HG02623 (cell line): ENCODE results near the gene MS4A18.
"Not testable (repeated sequence)": the region's sequence is repeated elsewhere in the genome, so short reads cannot be mapped to it uniquely, and the experiment has no call there.

Experiments
- ATAC-seq: cut with Tn5 transposase; IDR thresholded peaks from one replicate; pipeline ENCODE4 v1.9.1; 2021; ENCODE audit warnings: moderate library complexity; ENCODE audit not compliant: unreplicated experiment

MS4A18 gene

GRCh38 chr11:60734279-60734678 is 9.8 kb downstream of the MS4A18 start:
- ATAC-seq, result no peak

- ATAC-seq, result no peak
Measured at GRCh38 chr11:60739114-60739513, 14.6 kb downstream of the MS4A18 start.

DNA sequence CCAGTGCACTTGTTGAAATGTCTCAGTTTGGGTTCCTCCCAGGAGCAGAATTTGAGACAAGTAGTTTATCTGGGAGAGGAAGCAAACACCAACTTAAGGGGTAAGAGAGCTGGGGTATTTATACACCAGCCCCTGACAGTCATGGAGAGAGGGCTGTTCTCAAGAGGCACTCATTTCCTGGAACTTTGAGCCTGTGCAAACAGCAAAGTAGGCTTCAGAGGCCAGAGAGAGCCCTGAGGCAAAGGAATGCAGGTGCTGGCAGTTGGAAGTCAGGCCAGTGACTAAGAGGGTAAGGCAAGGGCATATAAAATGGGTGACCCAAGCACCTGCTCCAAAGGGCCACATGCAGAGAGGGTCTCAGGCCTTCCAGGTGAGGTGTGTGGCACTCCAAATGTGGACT is 16.1 kb downstream of the MS4A18 start:
- no peak for ATAC-seq

GRCh38 chr11:60741421-60741820 is 16.9 kb downstream of the MS4A18 start:
- ATAC-seq, result no peak

- ATAC-seq, result no peak
Measured at GRCh38 chr11:60743058-60743457, 18.5 kb downstream of the MS4A18 start.

GRCh38 chr11:60744114-60744513 is 19.6 kb downstream of the MS4A18 start:
- no peak for ATAC-seq

DNA sequence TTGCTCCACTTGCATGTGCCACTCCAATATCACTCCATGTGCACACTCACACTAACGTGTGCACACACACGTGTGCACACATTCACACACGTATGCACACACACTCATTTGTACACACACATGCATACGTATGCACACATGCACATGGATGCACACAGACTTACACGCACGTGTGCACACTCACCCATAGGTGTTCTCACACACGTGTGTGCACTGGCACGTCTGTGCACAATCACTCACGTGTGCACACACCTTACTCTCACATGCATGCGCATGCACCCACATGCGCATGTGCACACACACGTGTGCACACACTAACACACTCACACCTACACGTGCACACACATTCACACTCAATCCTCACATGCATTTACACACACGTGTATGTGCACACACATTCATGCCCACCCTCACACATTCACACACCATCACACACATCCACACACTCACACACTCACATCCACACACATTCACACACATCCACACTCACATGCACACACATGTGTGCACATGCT is 22.9 kb downstream of the MS4A18 start:
- no peak for ATAC-seq

- ATAC-seq, result no peak
Measured at GRCh38 chr11:60748225-60748624, 23.7 kb downstream of the MS4A18 start.

- ATAC-seq, result no peak
Measured at GRCh38 chr11:60748821-60749220, 24.3 kb downstream of the MS4A18 start.

GRCh38 chr11:60750911-60751310 is 26.4 kb downstream of the MS4A18 start:
- no peak for ATAC-seq

DNA sequence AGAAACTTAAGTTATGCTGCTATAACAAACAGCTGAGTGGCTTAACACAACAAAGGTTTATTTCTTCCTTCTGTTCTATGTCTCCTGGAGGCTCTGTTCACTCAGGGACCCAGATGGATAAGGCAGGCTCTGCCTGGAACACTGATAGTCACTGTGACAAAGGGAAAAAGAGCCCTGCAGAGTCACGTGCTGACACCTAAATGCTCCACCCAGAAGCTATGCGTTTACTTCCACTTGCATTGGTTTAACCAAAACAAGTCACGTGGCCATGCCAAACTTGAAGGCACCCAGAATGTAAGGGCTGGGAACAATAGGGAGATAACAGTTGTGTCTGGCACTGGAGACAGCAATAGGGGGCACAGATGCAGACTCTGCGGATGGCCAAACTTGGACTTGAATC is 28.8 kb downstream of the MS4A18 start:
- ATAC-seq, result no peak

DNA sequence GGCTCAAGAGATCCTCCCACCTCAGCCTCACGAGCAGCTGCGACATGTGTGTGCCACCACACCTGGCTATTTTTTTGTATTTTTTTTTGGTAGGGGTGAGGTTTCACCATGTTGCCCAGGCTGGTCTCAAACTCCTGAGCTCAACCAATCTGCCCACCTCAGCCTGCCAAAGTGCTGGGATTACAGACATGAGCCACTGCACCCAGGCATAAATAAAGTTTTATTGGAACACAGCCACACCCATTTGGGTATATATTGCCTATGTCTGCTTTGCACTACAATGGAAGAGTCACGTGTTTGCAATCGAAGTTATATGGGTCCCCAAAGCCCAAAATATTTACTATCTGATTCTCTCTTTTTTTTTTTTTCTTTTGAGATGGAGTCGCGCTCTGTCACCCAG is 30.4 kb downstream of the MS4A18 start:
- no peak for ATAC-seq

- no peak for ATAC-seq
Measured at GRCh38 chr11:60756307-60757032, 31.9 kb downstream of the MS4A18 start, which contains the start of gene MS4A15. MS4A15 (plus strand) TSS chr11:60756867; CDS start chr11:60763734, 6,867 bp downstream.

- ATAC-seq, result no peak
Measured at GRCh38 chr11:60757231-60757800, 32.8 kb downstream of the MS4A18 start.

GRCh38 chr11:60758671-60759070 is 34.2 kb downstream of the MS4A18 start:
- not testable (repeated sequence) for ATAC-seq

DNA sequence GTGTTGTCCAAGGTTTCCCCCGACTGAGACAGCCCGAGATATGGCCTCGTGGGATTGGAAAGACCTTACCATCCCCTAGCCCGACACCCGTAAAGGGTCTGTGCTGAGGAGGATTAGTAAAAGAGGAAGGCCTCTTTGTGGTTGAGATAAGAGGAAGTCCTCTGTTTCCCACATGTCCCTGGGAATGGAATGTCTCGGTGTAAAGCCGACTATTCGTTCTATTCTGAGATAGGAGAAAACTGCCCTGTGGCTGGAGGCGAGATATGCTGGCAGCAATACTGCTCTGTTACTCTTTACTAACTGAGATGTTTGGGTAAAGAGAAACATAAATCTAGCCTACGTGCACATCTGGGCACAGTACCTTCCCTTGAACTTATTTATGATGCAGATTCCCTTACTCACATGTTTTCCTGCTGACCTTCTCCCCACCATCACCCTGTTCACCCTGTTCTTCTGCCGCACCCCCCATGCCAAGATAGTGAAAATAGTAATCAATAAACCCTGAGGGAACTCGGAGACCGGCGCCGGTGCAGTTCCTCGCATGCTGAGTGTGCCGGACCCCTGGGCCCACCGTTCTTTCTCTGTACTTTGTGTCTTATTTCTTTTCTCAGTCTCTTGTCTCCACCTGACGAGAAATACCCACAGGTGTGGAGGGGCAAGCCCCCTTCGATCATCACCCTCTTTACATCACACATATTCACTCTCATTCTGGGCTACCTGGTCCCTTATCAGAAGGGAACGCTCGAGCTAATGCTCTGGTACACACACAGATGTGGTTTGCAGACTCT is 35.1 kb downstream of the MS4A18 start:
- not testable (repeated sequence) for ATAC-seq

GRCh38 chr11:60761436-60762190 is 37.1 kb downstream of the MS4A18 start:
- ATAC-seq, result no peak

DNA sequence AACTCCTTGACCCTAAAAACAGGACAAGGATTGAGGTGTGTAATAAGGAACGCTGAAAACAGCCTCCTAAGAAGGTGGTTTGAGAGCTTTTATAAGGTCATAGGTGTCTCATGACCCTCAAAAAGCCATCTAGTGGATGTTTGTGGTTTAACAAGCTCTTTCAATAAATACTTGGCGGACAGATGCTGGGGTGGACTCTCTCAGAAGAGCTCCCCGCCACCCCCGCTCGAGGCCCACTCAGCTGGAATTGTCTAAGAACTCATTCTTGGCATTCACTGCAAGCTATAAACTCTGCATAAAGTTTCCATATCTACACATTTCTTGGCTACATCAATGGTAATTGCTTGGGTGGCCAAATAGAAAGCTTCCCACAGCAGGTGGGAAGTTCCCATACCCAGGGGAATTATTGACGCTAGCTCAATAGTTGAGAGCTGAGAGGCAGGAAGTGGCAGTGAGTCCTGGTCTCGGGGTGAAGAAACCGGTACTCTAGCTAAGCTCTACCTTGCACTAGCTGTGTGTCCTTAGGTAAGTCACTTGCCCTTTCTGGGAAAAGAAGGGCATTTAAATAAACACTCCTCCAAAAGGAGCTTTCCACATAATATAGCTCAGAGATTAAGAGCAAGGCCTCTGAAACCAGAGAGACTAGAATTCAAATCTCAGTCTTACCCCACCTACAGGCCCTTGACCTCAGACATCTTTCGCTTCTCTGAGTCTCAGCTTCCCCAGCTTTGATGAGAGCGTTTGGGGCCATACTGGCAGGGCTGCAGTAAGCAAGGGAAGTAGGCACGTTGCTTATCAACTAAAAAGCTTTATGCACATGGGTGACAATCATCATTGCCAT is 38.6 kb downstream of the MS4A18 start:
- peak; percentile 57 for ATAC-seq

DNA sequence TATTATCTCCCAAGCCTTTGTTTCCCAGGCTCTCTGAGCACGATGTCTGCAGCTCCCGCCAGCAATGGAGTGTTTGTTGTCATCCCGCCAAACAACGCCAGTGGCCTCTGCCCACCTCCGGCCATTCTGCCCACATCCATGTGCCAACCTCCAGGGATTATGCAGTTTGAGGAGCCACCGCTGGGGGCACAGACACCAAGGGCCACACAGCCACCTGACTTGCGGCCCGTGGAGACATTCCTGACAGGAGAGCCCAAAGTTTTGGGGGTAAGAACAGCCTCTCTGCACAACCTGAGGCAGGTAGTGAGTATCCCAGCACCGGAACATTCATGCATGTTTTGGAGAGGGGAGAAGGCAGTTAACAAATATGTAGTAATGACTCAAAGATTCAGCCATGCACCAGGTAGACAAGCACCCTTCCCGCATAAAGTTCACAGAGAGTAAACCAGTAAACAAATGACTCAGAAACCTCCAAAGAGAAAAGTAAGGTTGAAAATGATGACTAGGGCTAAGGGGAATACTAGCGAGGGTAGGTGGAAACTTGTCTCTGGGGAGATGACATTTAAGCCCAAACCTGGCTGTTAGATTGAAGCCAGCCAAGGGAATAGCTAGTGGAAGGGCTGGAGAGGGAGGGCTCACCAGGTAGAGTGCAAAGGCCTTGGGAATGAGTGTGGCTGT is 39.3 kb downstream of the MS4A18 start:
- ATAC-seq, result no peak
